ENCODE measurements around the gene ZCCHC3.
A peak's percentile ranks its signal among the peaks of the same experiment; 100 is the strongest.

ZCCHC3 gene

DNA sequence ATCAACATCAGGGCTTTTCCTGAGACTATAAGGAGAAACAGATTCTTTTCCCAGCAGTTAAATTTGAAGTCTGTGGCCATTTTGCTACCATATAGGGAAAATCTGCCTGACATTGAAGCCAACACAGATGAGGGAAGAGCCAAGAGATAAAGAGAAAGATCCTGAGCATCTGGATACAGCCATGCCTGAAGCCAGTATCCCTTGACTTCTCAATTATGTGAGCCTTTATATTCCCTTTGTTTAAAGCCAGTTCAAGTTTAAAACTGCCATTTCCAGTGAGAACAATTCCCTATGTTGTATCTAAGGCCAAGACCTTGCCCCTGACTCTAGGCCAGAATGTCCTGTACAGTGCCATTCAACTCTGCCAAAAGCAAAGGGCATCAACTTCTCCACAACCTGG is 45.7 kb downstream of the ZCCHC3 start:
- peaks cover 17% of the 10 kb centered on the region for H3K4me1 Mint-ChIP-seq
- ATAC-seq = no peak
- H3K9me3 Mint-ChIP-seq = no peaks in the 10 kb centered on the region
- no peak overlapping the region for H3K27ac Mint-ChIP-seq
- no peaks in the 10 kb centered on the region for H3K27me3 Mint-ChIP-seq
- peaks cover 15% of the 10 kb centered on the region for H3K36me3 Mint-ChIP-seq
- H3K4me3 Mint-ChIP-seq = no peak overlapping the region

DNA sequence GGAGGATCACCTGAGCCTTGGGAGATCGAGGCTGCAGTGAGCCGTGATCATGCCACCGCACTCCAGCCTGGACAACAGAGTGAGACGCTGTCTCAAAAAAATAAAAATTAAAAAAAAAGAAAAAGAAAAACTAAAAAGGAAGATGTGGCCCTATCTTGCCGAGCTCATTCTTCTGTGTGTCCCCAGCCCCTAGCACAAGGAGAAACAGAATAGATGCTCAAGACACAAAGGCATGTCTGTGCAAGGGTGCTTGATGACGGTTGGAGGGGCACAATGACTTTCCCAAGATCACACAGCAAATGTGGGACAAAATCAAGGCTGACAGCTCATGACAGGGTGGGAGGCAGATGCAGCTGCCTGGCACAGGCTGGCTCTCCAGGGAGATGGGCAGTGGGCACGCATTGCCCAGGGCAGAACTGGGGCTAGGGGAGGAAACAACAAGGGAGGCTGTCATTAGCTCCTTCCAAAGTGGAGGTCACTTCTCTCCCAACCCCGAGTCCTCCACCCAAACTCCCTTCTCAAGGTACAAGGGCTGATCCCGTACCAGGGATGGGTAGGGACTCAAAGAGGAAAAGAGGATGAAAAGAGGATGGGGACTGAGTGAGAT is 48.8 kb downstream of the ZCCHC3 start:
- Mint-ChIP-seq H3K27ac (peak overlapping the region; percentile 83), H3K4me1 (peaks cover 21% of the 10 kb centered on the region), H3K27me3 (no peaks in the 10 kb centered on the region), H3K4me3 (peak overlapping the region; percentile 99), H3K9me3 (no peaks in the 10 kb centered on the region), H3K36me3 (peaks cover 15% of the 10 kb centered on the region)
- no peak for ATAC-seq

DNA sequence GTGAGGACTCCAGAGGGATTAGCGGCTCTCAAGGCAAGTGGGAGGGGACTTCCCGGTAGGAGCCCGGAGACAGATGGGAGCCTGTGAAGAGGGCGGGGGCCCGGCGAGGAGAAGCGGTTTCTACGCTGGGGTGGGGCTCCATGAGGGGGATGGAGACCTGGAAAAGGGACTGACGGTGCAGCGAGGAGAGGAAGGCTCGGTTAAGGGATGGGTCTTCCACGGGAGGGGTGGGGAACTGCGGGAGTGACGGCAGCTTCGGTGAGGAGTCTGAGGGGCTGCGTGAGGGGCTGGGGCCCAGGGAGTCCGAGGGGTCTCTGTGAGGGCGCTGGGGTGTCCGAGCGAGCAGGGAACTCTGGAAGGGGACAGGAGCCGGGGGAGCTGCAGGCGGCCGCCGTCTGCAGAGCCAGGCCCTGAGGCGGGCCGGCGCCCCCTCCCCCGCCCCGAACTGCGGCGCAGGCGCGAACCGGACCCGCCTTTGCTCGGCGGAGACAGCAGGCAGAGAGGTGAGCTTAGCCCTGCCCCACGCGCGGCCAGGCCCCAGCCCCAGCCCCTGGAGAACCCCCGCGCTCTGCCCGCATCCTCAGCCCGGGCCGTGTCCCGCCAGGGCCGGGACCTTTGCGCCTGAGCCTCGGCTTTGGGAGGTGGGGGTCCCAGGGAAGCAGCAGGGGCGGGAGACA is 49.4 kb downstream of the ZCCHC3 start, which contains the start of gene NRSN2:
Gene NRSN2, plus strand, starts transcription at position 472 of the 677 bp plus-strand sequence. CDS start 2,533 bp downstream, outside the sequence.
- H3K27me3 Mint-ChIP-seq = no peaks in the 10 kb centered on the region
- peak; percentile 64 for ATAC-seq
- peak within 1 kb of the TSS; percentile 99 for H3K4me3 Mint-ChIP-seq
- H3K9me3 Mint-ChIP-seq = no peaks in the 10 kb centered on the region
- peaks cover 12% of the 10 kb centered on the region for H3K36me3 Mint-ChIP-seq
- H3K4me1 Mint-ChIP-seq = peaks cover 21% of the 10 kb centered on the region
- peak within 1 kb of the TSS; percentile 83 for H3K27ac Mint-ChIP-seq

DNA sequence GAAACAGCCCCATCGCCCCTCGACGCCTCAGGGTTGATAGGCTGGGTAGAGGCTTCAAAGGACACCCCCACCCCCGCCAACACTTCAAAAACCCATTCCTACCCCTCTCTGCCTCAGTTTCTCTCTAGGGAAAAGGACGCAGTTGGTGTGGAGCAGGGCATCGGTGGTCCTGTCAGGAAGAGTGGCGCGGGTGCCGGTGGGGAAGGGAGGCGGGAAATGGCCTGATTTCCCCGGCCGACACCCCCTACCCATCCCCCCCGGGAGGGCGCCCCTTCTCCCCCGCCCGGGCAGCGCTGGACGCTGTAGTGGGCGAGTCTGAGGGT is 49.9 kb downstream of the ZCCHC3 start:
- peak overlapping the region; percentile 83 for H3K27ac Mint-ChIP-seq
- peak overlapping the region; percentile 99 for H3K4me3 Mint-ChIP-seq
- H3K36me3 Mint-ChIP-seq = peaks cover 10% of the 10 kb centered on the region
- no peaks in the 10 kb centered on the region for H3K9me3 Mint-ChIP-seq
- no peaks in the 10 kb centered on the region for H3K27me3 Mint-ChIP-seq
- peaks cover 21% of the 10 kb centered on the region for H3K4me1 Mint-ChIP-seq
- no peak for ATAC-seq

DNA sequence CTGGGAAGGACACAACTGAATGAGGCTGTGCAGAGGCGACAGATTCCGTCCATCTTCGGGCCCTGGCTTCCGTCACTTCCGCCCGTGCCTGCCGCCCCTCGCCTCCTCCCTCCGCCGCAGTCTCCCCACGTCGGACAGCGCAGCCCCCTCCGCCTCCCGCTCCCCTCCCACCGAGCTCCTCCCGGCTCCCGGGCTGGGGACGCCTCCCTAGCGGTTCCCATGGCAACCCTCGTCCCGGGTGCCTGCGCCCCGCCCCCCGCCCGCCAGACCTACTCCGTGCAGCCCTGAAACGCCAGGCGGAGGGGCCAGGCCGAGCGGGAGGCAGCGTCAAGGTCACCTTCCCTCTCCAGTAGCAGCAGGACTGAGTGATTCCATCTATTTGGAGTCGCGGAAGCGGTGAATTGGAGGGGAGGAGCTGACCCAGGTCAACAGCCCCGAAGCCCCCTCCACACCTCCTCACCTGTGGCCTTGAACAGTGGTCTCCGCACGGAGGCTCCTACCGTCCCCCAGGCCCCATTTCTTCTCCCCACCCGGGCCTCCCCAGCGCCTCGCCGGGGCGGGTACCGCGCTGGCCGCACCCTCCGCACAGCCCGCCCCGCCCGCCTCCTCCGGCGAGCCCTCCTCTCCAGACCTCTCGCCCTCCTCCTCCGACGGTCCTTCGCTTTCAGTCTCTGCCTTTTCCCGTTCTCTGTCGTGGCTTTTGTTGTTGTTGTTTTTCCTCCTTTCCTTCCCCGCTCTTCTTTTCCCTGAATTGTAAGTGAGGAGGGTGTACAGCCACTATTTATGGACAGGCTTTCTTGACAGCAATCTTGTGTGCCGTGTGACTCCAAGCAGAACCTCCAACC is 50.5 kb downstream of the ZCCHC3 start:
- peak overlapping the region; percentile 99 for H3K4me3 Mint-ChIP-seq
- H3K9me3 Mint-ChIP-seq = no peaks in the 10 kb centered on the region
- peaks cover 21% of the 10 kb centered on the region for H3K4me1 Mint-ChIP-seq
- H3K36me3 Mint-ChIP-seq = peaks cover 10% of the 10 kb centered on the region
- peak; percentile 88 for ATAC-seq
- peak overlapping the region; percentile 83 for H3K27ac Mint-ChIP-seq
- H3K27me3 Mint-ChIP-seq = no peaks in the 10 kb centered on the region

DNA sequence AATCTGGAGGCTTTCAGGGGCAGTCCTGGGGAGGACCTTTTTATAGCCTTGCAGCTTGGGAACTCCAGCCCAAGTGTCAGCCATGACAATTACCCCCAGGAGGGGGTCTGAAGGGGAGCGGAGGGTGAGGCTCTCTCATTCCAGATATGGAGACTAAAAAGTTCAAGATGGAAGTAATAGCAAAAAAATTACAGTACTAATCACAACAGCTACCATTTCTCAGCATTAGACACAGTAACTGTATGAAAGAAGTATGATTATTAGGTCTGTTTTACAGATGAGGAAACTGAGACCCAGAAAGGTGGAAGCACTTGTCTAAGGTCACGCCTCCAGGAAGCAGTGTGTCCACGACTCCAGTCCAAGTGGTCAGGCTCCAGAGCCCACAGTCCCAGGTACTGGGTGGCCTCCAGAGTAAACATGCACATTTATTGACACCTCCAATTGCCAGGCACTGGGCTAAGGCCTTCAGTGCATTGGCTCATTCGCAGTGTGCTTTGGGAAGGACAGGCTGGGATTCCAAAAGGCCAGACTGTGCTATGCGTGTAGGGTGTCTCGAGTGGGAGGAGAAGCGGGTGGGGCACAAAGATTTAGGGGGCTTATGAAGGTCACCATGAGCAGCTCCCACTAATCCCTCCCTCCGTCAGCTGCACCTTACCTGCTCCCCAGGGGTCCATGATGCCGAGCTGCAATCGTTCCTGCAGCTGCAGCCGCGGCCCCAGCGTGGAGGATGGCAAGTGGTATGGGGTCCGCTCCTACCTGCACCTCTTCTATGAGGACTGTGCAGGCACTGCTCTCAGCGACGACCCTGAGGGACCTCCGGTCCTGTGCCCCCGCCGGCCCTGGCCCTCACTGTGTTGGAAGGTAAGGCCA is 51.8 kb downstream of the ZCCHC3 start:
- no peak for ATAC-seq
- Mint-ChIP-seq H3K36me3 (peaks cover 16% of the 10 kb centered on the region), H3K27ac (peak overlapping the region; percentile 83), H3K9me3 (no peaks in the 10 kb centered on the region), H3K4me3 (no peak overlapping the region), H3K27me3 (no peaks in the 10 kb centered on the region), H3K4me1 (peaks cover 23% of the 10 kb centered on the region)

All from stimulated activated memory B cell treated with anti-CD40 and anti-IgM and Interleukin-4, amounts not matched to agents 10 μg/mL and 1 μg/mL and 100 μg/mL, for 72 hours (primary cell).